Measurements from ENCODE around the gene DIMT1. TPM values are rescaled to one million over a fixed set of nuclear protein-coding genes. Genes with fewer than 3 reads are reported as not detected.

Gene DIMT1
- 17.7 and 20.8 TPM in 2 replicates for total RNA-seq (2021)
- percentile 77 among the genes with signal in this experiment for Bru-seq, nascent RNA
- percentile 70 among the genes with signal in this experiment for BruChase-seq, experiment 1, labeled RNA remaining after a 2-hour chase
- BruChase-seq, experiment 2, labeled RNA remaining after a 6-hour chase: percentile 75 among the genes with signal in this experiment
- long read RNA-seq, transcript DIMT1-201 (12 exons, 2,859 nt): major isoform, 45 of 49 reads
- long read RNA-seq, partial matches to known transcripts: 0 of 49 reads
- long read RNA-seq, other reads (novel, unspliced or antisense): 3 of 49 reads

GRCh38 chr5:62403411-62404250 is at the start of gene DIMT1:
DIMT1 (minus strand) TSS chr5:62403905; CDS start chr5:62403772, 133 bp downstream.
- H3K79me2 ChIP-seq (ENCODE audit: low read depth): peaks cover 30% of the 10 kb centered on the region
- ChIA-PET CTCF (interaction anchor here (0.6 to 1.2 kb wide), 2 partner anchors 56 to 375 kb away, joined by 3 read pairs; no protein-coding TSS in a partner anchor), POLR2A (ENCODE audit: unreplicated experiment) (interaction anchor here (0.5 to 1.6 kb wide), 12 partner anchors 9 to 1552 kb away, joined by 3 to 55 read pairs (median 4); partner anchors contain the start of gene IPO11)
- H3K4me3 ChIP-seq: peak within 1 kb of the TSS; percentile 74
- H3K4me1 ChIP-seq (replicated peaks; ENCODE audit: insufficient read depth): peaks cover 21% of the 10 kb centered on the region
- H4K20me1 ChIP-seq (ENCODE audit: insufficient read depth): 0 out of 2 replicates have a peak, but pooled peaks cover 5% of the 10 kb centered on the region
- H3K27ac ChIP-seq: peak within 1 kb of the TSS; percentile 71
- BruUV-seq (replicated peaks): TSS peak; percentile 49
- no peaks in the 10 kb centered on the region for H3K9me2 ChIP-seq (ENCODE audit: insufficient read depth)
- peaks cover 15% of the 10 kb centered on the region for H3F3A ChIP-seq (ENCODE audit: insufficient read depth, low read depth)
- peak within 1 kb of the TSS; percentile 93 for H2AFZ ChIP-seq
- peak; percentile 93 to 95 for DNase-seq
- TF ChIP-seq CTCF (conservative IDR thresholded peaks at IDR 0.05): no peak
- no peak for TF ChIP-seq EZH2 (IDR thresholded peaks at IDR 0.05; ENCODE audit: low read depth)
- no peaks in the 10 kb centered on the region for H3K27me3 ChIP-seq (ENCODE audit: insufficient read depth, low read depth)
- intact Hi-C loops (cut with micrococcal nuclease; ENCODE audit: unreplicated experiment): no loop called here
- peak within 1 kb of the TSS; percentile 89 for H3K4me2 ChIP-seq
- H3K9me3 ChIP-seq (ENCODE audit: insufficient read depth, low read depth): no peaks in the 10 kb centered on the region
- H3K36me3 ChIP-seq (ENCODE audit: low read depth): peaks cover 7% of the 10 kb centered on the region; the same call in 1 of the 2 replicates

- Histone ChIP-seq H3K9me2 (ENCODE audit: insufficient read depth) (no peaks in the 10 kb centered on the region), H3K27me3 (ENCODE audit: insufficient read depth, low read depth) (no peaks in the 10 kb centered on the region), H3K4me3 (no peak overlapping the region), H3K4me1 (replicated peaks; ENCODE audit: insufficient read depth) (no peaks in the 10 kb centered on the region), H3K9me3 (ENCODE audit: insufficient read depth, low read depth) (no peaks in the 10 kb centered on the region), H3K27ac (no peak overlapping the region), H4K20me1 (ENCODE audit: insufficient read depth) (peaks cover 22% of the 10 kb centered on the region), H3K79me2 (ENCODE audit: low read depth) (peaks cover 5% of the 10 kb centered on the region; the same call in 1 of the 2 replicates), H3F3A (ENCODE audit: insufficient read depth, low read depth) (no peaks in the 10 kb centered on the region), H3K36me3 (ENCODE audit: low read depth) (peaks cover 14% of the 10 kb centered on the region), H3K4me2 (no peak overlapping the region), H2AFZ (no peak overlapping the region)
- TF ChIP-seq CTCF (conservative IDR thresholded peaks at IDR 0.05) (no peak), EZH2 (IDR thresholded peaks at IDR 0.05; ENCODE audit: low read depth) (no peak)
- ChIA-PET POLR2A (ENCODE audit: unreplicated experiment) (no interaction called here), CTCF (no interaction called here)
- no peak for DNase-seq
- no TSS peak for BruUV-seq (replicated peaks)
- intact Hi-C loops (cut with micrococcal nuclease; ENCODE audit: unreplicated experiment): loop anchor here (10.0 kb wide), 1 partner anchor 155 kb away; no protein-coding TSS in a partner anchor
Observed at GRCh38 chr5:62450259-62450658, 46.6 kb upstream of the DIMT1 start.

GRCh38 chr5:62448528-62448927 is 44.8 kb upstream of the DIMT1 start:
- H3K4me1 ChIP-seq (replicated peaks; ENCODE audit: insufficient read depth): no peaks in the 10 kb centered on the region
- no peak overlapping the region for H3K27ac ChIP-seq
- H3F3A ChIP-seq (ENCODE audit: insufficient read depth, low read depth): no peaks in the 10 kb centered on the region
- peaks cover 16% of the 10 kb centered on the region for H3K36me3 ChIP-seq (ENCODE audit: low read depth)
- TF ChIP-seq EZH2 (IDR thresholded peaks at IDR 0.05; ENCODE audit: low read depth) (no peak), CTCF (conservative IDR thresholded peaks at IDR 0.05) (no peak)
- H3K4me3 ChIP-seq: no peak overlapping the region
- H2AFZ ChIP-seq: no peak overlapping the region
- peaks cover 22% of the 10 kb centered on the region for H4K20me1 ChIP-seq (ENCODE audit: insufficient read depth)
- intact Hi-C loops (cut with micrococcal nuclease; ENCODE audit: unreplicated experiment): no loop called here
- POLR2A ChIA-PET (ENCODE audit: unreplicated experiment): no interaction called here
- peaks cover 4% of the 10 kb centered on the region; the same call in 1 of the 2 replicates for H3K79me2 ChIP-seq (ENCODE audit: low read depth)
- no peak overlapping the region for H3K4me2 ChIP-seq
- H3K9me2 ChIP-seq (ENCODE audit: insufficient read depth): no peaks in the 10 kb centered on the region
- CTCF ChIA-PET: no interaction called here
- DNase-seq: no peak
- H3K9me3 ChIP-seq (ENCODE audit: insufficient read depth, low read depth): no peaks in the 10 kb centered on the region
- no TSS peak for BruUV-seq (replicated peaks)
- H3K27me3 ChIP-seq (ENCODE audit: insufficient read depth, low read depth): no peaks in the 10 kb centered on the region
